Activated CD4-positive, alpha-beta T cell treated with anti-CD3 and anti-CD28 coated beads, Interleukin-2, amount 50 U/mL, for 16 hours (primary cell): ENCODE measurements around the gene HSD3B7.
"Not testable (repeated sequence)": the region's sequence is repeated elsewhere in the genome, so short reads cannot be mapped to it uniquely, and the experiment has no call there.

ENCODE experiments used
- DNase-seq: peaks from one replicate; pipeline ENCODE4 v3.0.0-alpha.2; 2020

The HSD3B7 gene

DNA sequence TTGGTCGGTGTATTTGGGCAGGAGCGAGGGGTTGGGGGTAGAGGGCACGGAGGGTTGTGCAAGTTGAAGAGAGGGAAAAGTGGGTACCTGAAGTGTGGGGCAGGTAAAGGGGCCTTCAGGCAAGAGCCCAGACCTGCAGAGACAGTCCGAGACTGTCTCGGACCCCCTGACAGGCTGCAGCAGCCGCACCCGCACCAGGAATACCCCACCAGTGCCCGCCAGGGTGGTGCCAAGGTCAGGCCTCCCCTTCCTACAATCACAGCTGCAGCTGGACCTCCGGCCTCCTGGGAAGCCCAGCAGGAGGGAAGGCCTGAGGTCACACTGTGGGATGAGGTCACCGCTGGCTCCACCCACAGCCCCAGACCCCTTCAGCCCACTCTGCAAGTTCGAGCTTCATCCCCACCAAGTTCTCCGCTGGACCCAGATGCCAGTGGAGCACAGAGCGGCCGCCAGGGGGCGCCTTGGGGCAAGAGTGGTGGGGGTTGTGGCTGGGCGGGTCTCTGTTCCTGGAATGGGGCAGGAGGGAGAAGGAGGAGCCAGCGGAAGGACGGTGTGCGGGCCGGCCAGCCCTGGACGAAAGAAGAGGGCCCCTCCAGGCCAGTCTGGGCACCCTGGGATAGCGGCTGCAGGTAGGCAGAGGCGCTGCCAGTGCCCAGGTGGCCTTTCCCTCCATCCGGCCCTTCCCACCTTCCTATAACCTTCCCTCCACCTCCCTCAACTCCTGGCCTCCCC lies at the start of gene HSD3B7:
TSS of gene HSD3B7 (plus strand) at position 539 of the 732 bp plus-strand sequence. CDS start 452 bp downstream, outside the sequence.
- peak; percentile 85 for DNase-seq

DNA sequence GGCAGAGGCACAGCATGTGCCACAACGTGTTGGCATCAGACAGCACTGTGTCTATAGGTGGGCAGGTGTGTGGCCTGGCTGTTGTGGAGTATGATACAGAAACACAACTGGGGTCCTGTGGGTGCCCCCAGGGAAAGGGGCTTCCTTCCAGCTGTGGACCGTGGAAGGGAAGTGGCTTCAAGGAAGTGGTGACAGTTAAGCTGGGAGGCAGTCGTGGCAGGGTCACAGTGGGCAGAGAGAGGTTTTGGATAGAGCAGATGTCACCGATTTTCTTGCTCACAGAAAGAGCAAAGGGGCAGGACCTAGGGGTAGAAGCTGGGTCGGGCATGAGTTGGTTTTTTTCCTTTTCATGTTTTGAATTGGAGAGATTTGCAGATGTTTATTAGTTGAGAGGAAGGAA lies 47.3 kb upstream of the HSD3B7 start:
- no peak for DNase-seq

DNA sequence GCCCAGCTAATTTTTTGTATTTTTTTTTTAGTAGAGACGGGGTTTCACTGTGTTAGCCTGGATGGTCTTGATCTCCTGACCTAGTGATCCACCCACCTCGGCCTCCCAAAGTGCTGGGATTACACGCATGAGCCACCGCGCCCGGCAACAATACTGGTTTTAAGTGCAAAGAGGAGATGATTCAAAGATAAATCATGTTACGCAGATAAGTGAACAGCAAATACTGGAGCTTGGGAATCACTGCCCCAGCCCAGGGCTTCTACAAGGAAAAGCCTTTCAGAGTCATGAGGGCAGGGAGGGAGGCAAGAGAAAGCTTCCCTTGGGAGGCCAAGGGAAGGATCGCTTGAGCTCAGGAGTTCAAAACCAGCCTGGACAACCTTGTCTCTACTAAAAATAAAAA lies 45.4 kb upstream of the HSD3B7 start:
- not testable (repeated sequence) for DNase-seq

DNA sequence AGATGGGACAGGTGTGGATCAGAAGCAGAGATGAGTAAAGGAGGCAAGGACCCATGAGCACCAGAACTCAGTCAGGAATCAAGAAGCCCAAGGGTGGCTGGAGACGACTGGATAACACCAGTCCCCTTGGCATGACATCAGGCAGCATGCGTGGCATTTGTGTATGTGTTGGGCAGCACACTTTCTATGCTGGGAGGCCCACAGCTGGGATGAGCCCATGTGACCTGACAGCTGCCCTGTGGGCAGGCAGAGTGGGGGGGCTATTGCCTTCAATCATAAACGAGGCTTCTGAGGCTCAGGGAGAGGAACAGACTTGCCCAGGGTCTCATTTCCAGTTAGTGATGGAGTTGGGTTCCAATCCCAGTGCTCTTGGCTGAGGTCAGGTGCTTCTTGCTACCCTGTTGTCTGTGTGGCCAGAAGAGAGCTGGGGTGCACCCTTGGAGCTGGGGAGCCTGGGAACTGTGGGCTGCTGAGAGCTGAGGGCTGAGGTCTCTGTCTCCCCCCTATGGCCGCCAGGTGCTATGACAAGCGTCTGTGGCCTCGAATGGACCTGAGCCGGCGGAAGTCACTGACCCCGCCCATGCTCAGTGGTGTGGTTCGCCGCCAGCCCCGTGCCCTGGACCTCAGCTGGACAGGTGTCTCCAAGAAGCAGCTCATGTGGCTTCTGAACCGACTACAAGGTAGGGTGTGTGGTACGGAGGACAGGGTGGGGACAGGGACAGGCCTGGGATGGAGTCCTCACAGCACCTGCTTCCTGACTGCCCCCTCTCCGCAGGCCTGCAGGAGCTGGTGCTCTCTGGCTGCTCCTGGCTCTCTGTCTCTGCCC lies 43.2 kb upstream of the HSD3B7 start:
- DNase-seq = peak; percentile 81

DNA sequence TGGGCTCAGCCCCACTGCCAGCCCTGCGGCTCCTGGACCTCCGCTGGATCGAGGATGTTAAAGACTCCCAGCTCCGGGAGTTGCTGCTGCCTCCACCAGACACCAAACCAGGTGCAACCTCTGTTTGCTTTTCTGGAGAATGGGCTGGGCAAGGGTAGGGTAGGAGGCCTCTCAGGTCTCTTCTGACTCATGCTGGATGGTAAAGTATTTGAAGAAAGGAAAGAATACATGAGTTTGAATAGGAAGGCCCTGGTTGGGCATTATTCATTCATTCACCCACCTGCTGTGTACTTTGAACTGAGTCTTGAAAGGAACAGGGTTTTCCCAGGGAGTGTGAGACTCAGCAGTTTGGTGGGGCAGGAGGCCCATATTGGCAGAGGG lies 42.6 kb upstream of the HSD3B7 start:
- no peak for DNase-seq

DNA sequence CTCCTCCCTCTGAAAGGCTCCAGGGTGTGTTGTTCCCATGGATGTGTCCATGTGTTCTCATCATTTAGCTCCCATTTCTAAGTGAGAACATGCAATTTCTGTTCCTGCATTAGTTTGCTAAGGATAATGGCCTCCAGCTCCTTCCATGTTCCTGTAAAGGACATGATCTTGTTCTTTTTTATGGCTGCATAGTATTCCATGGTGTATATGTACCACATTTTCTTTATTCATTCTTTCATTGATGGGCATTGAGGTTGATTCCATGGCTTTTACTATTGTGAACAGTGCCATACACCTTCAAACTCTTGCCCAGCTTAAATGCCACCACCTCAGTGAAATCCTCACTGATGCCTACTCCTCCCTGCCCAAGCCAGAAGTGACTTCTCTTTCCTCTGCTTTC lies 40.7 kb upstream of the HSD3B7 start:
- no peak for DNase-seq

DNA sequence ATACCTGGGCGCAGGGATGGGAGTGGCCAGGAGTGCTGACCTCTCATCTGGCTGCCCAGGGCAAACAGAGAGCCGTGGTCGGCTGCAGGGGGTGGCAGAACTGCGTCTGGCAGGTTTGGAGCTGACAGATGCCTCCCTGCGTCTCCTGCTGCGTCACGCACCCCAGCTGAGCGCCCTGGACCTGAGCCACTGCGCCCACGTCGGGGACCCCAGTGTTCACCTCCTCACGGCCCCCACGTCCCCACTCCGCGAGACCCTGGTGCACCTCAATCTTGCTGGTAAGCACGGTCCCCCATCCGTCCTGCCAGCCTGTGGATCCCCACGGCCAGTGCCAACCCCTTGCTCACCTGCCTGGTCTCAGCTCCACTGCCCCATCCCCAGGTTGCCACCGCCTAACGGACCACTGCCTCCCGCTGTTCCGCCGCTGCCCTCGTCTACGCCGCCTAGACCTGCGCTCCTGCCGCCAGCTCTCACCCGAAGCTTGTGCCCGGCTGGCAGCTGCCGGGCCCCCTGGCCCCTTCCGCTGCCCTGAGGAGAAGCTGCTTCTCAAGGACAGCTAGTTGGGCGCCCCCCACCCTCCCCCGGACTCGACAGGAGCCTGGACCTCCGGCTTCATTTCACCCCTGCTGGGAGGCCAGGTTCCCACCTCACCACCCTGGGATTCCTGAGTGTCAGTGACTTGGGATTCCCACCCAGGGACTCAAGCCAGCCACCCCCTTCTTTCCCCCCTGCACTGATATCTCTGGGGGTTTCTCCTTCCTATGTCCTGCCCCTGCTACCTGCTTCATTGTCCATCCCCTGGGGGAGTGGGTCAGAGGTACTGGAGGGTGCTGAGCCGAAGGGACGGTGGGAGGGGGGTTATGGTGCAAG lies 38.1 kb upstream of the HSD3B7 start:
- DNase-seq = no peak

DNA sequence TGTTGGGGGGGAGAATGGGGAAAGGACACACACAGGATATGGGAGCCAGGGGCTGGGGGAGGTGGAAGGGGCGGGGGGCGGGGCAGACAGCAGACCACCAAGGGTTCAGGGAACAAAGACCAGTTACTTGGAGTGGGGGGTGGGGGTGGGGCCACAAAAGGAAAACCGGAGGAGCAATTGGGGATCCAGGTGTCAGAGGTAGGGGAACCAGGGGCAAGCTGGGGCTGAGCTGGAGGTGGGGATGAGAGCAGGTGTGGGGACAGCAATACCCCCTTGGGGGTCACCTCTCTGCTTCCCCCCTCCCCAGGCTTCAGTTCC lies 37.5 kb upstream of the HSD3B7 start:
- no peak for DNase-seq

DNA sequence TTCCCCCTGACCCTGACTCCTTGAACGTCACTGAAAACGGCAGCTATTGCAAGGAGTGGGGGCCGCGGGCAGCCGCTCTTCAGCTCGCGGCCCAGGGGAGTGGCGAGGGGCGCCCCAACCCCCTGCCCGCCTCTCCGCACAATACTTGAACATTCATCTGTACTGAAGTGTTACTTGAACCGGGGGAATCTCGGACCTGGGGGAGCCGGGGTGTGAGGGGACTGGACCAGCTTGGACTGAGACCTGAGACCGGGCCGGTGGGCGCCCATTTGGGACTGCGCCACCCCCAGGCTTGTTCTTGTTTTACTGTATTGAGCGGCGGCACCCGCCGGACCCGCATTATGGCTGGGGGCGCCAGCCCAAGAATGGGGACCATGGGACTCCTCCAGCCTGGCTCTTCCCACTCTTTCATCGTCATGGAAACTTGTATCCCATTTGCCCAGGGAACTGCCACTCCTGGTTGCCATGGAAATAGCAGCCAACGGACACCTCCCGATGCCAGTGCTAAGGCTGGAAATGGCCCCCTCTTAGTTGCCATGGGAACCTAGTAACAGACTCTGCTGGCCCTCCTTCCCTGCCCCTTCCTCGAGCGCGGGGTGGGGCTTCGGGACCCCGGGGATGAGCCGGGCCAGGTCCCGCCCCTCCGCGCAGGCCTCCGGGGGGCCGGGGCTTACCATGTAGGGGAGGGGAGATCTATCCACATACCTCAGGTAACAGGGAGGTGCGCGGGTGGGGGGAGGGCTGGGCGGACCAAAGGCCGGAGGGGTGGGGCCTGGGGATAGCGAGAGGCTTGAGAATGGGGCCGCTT lies 36.9 kb upstream of the HSD3B7 start:
- DNase-seq = no peak

DNA sequence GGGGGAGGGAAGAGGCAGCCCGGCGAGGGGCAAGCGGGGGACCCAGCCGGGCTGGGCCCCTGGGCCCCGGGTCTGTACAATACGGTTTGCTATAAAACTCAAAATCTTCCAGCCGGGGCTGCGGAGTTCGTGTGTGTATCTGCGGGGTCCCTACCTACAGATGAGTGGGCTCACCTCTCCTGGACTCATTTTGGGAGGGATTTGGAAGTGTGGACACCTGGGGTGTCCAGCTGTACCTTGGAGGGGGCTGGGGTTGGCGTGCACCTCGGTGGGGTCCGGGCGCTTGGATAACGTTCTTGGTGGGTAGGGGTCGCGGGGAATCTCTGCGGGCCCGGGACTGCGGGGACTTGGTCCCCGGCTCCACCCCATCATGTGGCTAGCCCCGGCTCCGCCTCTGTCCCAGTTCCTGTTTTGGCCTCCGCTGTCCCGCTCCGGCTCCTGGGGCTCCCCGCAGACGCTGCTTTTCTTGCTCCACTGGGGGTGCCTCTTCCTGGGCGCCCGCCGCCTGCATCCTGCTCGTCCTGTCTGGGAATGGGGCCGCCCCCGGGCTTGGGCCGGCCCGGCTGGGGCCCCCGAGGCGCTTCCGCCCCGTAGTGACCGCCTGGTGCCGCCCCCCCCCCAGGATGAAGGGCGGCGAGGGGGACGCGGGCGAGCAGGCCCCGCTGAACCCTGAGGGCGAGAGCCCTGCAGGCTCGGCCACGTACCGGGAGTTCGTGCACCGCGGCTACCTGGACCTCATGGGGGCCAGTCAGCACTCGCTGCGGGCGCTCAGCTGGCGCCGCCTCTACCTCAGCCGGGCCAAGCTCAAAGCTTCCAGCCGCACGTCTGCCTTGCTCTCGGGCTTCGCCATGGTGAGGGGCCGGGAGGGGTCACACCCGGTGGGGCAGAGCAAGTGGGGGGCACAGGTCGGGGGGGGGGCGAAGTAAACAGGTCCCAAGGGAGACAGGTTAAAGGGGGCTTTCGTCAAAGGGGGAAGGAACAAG lies 36.0 kb upstream of the HSD3B7 start, which contains the start of gene ORAI3:
TSS of gene ORAI3 (plus strand) at position 402 of the 983 bp plus-strand sequence. CDS start at position 624, 222 bp downstream.
- DNase-seq = peak; percentile 46

DNA sequence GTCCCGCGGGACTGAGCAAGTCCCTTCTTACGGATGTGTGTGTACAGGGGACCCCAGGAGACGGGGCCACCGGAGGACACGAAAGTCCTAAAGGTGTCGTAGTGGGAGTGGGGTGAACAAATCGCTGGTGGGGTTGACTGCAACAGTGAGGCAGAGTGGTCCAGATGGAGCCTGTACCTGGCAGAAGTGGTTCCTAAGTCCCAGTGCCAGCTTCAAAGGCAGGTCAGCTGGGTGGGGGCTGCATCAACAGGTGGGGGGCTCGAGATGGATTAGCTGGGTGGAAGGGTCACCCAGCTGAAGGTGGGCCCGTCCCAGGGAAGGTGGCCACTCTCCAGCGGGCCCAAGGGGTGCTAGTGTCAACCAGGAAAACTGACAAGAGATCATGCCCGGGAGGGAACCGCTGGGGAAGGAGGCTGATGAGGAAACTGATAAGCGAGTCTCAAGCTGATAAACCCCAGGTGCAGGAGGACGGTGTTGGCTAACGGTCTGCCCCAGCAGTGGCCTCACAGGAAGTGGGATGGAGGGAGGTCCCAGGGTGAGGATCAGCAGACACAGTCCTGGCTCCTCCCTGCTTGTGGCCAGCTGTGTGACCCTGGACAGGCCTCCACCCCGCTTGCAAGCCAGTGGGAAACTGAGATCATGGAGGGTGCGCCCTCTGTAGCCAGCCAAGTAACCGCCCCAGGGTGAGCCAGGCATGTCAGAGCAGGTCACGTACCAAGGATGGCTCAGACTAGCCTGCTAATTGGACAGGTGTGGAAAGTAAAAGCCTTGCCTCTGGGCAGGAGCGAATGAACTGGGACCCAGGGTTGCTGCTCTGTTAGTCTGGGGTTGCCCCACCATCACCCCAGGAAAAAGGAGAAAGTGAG lies 35.1 kb upstream of the HSD3B7 start:
- peak; percentile 57 for DNase-seq

DNA sequence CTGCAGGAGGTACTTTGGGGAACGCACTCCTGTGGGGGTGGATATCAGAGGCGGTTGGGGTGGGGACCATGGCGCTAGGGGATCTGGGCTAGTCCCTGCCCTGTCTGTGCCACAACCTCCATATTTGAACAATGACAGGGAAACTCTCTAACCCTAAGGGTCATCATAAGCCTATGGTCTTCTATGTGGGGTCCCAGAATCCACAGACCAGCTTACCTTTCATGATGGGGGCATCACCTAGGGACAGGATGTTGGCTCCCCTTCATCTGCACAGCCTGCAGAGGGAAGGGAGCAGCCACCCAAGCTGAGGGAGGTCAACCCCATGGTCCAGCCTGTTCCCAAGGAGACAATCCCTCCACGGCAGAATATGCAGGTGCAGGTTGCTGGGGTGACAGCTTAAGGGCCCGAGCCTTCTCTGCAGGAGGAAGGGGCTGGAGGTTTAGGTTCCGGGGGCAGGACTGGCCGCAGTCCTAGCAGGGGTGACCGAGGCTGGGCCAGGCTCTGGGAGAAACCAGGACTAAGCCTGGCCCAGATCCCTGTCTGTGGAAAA lies 34.4 kb upstream of the HSD3B7 start:
- no peak for DNase-seq

DNA sequence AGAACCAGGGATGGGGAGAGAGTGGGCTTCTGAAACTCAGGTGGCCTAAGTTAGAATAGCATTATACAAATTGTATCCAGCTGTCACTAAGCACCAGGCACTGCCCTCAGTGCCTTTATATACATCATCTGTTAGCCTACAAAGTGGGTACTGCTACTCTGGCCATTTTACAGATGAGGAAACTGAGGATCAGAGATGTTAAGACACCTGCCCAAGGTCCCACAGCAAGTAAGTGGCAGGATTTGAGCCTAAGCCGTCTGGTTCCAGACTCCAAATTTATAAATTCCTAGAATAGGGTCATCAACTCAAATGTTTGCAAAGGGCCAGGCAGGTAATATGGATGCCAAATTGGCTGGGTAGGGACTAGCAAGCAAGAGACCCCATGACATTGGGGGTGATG lies 33.8 kb upstream of the HSD3B7 start:
- no peak for DNase-seq

DNA sequence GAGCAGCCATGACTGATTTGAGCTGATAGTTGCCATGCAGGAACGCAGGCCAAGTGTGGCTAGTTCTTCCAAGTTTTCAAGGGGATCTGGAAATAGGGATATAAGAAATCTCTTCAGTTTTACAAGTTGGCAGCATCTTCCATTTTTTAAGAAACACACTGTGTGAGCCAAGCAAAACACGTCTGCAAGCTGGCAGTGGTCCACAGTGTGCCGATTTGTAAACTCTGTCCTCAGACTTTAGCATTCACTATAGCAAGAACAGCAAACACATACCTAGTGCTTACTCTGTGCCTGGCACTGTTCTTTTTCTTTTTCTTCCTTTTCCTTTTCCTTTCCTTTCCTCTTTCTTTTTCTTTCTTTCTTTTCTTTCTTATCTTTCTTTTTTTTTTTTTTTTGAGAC lies 33.3 kb upstream of the HSD3B7 start:
- DNase-seq = no peak

DNA sequence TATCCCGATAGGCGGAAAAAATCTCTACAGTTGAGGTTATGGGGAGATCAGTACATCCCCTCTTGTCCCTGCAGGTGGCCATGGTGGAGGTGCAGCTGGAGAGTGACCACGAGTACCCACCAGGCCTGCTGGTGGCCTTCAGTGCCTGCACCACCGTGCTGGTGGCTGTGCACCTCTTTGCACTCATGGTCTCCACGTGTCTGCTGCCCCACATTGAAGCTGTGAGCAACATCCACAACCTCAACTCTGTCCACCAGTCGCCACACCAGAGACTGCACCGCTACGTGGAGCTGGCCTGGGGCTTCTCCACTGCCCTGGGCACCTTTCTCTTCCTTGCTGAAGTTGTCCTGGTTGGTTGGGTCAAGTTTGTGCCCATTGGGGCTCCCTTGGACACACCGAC lies 31.9 kb upstream of the HSD3B7 start:
- DNase-seq = no peak

DNA sequence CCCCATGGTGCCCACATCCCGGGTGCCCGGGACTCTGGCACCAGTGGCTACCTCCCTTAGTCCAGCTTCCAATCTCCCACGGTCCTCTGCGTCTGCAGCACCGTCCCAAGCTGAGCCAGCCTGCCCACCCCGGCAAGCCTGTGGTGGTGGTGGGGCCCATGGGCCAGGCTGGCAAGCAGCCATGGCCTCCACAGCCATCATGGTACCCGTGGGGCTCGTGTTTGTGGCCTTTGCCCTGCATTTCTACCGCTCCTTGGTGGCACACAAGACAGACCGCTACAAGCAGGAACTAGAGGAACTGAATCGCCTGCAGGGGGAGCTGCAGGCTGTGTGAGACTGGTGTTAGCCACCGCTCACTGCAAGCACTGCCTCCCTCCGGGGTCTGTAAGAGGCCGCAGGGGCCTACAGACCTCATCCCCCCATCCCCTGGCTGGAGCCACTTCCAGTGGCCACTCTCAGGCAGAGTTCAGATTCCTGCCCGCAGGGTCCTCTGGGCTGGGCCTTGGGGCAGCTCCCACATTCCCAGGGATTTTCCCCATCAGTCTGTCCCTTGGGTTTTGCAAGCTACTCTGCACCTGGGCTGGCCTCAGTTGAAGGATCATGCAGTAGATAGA lies 31.4 kb upstream of the HSD3B7 start:
- peak; percentile 70 for DNase-seq

DNA sequence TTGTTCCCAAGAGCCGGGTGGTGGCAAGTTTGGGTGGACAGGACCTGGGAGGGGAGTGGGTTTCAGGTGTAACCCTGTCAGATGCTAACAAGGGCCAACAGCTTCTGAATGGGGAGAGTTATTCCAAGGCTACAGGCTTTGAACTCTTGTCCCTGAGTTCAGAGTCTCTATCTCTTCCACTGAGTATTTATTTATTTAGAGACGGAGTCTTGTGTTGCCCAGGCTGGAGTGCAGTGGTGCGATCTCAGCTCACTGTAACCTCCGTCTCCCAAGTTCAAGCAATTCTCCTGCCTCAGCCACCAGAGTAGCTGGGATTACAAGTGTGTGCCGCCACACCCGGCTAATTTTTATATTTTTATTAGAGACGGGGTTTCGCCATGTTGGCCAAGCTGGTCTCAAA lies 30.0 kb upstream of the HSD3B7 start:
- no peak for DNase-seq

DNA sequence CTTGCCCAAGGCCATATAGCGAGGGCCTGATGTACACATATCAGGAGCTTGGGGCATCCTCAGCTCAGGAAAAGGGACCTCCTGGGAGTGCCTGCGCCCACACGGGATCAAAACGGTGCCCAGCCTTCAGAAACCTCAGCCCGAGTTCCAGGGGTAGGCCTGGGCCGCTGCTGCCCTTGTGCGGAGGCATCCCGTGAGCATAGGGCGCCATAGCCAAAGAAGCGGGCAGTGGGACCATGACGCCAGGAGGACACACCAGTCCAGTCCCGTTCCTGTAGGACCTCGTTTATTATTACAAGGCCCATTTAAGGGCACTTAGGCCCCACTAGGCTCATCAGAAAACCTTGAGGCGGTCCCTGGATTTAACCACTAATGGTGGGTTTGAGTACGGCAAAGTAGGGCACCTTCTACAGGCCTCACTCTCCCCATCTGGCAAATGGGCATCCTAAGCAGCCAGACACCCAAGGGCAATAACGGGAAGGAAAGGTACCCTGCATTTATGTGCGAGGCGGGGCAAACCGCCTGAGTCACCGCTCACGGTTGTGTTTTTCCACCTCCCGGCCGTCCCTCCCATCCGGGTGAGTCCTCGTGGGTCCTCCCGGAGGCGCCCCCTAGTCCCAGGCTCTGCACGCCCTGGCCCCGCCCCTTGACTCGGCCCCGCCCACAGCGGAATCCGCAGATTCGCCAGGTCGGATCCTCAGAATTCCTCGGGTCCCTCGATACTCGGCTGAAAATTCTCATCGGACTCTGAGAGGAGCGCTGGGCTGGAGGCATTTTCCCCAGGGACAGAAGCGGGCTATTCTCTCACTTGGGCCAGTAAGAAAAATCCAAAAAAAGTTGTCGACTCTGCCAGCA lies 28.2 kb upstream of the HSD3B7 start:
- peak; percentile 90 for DNase-seq
